GF-D8 (cell line): ENCODE results near the gene MSI2.
"Not testable (repeated sequence)": the region's sequence is repeated elsewhere in the genome, so short reads cannot be mapped to it uniquely, and the experiment has no call there.

ENCODE experiments used
- DNase-seq: peaks from one replicate; lab custom pipeline; 2025; lab: John Stamatoyannopoulos, UW

The MSI2 gene

DNA sequence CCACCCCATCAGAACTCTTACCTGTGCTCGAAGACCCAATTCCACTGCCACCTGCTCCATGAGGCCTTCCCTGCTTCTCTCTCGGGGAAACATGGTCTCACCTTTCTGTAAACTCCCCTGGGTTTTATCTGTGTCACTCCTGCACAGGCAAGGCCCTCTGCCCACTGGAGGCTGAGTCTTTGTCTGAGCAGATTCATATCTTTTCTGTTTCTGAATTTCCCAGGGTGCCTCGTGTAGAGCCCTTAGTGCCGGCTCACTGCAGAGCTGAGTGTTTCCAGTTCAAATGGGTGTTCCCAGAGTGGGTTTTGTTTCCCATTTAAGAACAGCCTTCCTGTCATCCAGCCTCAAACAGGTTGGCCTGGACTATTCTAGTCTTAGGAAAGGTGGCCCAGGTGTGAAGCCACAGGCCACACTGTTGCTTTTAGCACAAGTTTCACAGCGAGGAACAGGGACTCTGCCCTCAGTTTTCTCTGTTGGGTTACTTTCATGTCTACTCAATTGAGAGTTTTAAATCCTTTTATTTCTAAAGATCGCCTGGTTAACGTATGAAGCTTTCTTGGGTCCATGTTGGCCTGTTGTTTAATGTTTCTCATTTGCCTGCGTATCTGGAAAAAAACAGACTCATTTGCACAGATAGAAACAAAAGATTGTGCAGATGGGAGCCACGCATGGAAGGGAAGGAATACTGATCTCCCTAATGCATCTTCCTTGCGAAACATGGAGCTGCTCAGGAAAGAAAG is 228.7 kb downstream of the MSI2 start:
- DNase-seq, result no peak

DNA sequence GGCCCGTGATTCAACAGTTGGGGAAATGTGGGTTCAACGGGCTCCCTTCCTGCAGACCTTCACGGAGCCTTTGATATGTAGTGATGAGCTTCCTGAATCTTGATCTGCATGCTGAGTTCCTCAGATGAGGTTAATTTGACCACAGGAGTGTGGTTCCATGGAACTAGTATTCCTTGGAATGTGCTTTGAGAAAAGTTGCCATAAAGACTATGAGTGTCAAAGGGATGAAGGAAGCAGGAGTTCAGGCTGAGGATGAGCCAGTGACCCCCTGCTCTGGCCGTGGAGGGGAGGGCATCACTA is 229.2 kb downstream of the MSI2 start:
- DNase-seq, result no peak

DNA sequence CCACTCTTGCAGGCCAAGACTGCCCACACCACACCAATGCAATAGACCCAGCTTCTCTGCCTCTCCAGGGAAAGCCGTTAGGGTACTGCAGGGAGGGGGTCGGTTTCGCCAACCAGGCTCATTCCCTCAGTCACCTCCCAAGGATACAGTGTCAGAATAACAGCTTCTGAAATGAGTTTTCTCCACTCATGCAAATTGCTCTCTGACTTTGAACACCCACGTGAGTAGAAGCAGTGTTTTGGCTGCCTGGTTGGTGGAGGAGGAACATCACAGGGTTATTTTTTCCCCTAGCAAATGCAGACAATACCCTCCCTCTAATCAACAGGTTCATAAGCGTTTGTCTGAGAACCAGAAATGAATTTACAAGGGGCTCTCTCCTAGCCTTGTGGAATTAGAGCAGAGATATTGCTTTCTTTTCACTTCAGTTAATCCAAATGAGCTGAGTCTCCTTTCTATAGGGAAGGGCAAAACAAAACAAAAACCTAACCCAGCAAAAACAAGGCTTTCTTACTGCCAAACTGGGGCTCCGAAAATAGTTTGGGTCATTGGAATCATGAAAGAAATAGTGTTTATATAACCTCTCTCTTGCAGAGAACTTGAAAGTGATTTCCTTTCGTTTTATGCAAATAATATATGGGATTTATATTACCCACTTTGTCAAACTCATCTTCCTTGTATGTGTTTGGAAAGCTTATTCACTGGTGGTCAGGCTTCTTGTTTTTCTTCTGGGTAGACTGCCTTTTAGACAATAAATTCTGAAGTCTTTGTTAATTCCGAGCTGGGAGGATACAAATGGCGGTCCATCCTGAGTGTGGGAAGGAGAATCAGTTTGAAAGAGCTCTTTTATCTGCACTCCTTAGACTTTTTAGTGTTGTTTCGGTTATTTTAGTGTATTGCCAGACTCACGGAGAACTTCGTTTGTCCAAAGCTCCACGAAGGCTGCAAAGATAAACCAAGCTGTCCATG is 229.9 kb downstream of the MSI2 start:
- no peak for DNase-seq

DNA sequence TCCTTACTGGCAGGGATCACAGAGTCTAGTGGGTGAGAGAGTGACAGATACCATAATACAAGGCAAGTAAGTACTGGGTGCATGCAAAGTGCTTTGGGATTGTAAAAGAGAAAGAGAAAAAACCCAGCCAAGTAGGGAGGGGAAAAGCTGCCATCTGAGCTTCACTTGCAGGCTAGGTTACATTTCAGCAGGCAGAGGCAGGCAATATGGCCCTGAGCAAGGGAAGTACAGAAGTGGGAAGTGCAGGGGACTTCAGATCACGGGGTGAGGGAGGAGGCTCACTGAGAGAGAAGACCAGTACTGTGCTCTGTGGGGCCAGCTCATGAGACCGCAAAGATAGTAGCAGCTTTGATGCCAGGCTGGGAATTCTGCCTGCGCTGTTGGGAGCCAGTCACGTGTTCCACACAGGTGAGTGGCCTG is 230.6 kb downstream of the MSI2 start:
- DNase-seq, result no peak

DNA sequence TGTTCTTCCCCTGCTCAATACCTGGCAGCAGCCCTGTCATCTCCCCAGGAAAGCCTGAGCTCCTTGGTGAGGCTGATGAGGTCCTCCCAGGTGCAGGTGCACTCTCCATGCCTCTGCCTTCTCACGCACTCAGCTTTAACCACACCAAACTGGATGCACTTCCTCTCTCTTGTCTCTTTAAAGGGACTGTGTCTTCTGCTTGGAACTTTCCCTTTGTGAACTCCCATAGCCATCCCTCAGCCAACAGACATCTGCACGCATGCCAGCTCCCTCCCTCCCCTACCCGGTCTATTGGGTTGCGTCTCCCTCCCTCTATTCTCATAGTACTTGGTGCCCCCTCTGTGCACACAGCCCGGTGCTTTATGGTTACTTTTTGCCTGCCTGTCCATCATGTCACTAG is 231.2 kb downstream of the MSI2 start:
- no peak for DNase-seq

DNA sequence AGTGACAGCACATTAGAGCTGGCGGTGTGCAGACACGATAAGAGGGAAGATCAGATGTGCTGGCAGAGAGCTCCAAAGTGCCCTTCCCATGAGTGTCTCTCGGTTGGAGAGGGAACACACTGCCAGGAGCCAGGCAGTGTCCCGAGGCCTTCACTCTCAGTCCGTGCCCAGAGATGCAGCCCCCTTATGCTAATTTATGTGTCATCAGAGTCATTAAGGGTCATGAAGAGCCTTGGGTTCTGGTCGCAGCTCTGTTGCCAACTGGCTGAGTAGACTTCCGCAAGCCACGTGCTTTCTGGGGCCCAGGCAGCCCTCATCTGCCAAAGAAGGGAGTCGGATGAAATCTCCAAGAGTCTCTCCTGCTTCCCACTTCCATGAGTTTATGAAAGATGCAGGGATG is 232.5 kb downstream of the MSI2 start:
- DNase-seq, result no peak

DNA sequence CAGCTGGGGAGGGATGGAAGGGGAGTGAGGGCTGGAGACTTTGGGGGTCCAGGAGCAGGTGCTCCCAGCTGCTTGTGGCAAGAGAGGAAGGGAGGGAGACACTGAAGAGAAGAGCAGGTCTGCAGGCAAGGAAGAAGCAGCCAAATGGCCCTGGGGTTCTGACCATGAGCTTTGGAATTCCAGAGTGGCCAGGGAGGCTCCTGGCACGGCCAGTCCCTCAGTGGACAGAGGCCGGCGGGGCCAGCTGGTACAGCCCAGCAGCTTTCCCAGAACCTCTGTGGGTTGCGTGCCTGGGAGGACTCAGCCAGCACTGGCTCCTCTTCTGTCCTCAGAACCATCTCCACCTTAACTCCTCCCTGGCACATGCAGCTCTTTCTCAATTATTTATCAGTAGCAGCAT is 233.0 kb downstream of the MSI2 start:
- DNase-seq, result no peak

DNA sequence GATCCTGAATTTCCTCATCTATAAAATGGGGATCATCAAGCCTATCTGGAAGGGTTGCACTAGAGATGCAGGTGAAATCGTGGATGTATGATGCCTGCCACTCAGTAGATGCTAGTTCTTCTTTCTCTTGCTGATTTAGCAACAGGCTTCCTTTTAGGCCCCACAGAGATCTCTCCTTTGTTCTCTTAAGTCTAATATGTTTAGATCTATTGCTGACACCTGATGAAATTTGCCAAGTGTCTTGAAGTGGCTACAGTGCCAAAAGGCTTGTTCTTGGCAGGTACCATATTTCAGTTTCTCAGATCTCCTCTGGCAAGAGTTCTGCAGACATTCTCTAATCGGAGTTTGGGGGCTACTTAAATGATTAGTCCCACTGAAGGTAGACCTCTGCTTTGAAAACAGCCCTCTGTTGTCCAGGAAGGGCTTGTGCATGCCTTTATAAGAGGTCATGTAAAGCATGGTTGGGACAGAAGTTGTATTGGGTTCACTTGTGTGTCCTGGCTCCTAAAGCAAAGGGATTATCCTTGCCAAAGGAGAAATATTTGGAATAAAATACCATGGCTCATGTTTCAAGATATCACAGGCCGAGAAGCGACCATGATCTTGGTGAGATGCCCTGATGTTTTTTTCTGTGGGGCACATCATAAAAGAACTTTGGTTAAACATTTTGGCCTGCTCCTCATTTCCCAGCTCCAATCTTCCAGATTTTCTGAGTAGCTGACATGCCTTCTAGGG is 234.0 kb downstream of the MSI2 start:
- DNase-seq, result no peak

DNA sequence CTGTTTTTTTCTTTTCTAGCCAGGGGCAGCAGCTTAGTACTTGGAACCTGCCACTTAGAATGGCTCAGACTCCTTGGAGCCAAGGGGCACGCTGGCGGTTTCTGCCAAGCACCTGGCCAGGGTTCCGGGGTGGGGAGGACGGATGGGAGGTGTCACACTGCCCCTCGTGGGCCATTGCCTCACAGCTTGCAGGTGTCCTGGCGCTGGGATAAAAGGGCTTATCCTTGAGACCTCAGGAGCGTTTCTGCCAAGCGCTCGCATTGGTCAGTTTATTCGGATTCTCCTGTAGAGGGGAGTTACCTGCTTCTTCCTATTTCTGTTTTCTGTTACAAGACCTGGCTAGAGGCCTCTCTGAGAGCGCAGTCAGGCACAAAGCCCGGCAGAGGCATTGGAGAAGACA is 234.6 kb downstream of the MSI2 start:
- DNase-seq, result no peak

DNA sequence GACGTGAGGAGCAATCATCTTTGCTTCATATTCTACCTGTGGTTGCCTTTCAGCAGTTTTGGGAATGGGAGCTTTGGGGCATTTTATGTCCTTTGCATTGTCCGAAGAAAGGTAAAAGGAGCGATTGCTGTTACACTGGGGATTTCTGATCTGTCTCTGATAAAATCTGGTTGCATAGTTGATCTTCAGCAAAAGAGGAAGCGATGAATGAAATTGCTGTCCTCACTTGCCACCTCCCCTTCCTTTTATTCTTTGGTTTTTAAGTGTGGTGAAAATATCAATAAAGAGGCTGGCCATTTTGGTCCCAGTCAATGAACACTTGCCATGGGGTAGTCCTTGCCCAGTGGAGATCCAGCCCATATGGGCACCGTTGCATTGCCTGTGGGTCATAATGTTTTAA is 236.8 kb downstream of the MSI2 start:
- DNase-seq, result peak; percentile 43

DNA sequence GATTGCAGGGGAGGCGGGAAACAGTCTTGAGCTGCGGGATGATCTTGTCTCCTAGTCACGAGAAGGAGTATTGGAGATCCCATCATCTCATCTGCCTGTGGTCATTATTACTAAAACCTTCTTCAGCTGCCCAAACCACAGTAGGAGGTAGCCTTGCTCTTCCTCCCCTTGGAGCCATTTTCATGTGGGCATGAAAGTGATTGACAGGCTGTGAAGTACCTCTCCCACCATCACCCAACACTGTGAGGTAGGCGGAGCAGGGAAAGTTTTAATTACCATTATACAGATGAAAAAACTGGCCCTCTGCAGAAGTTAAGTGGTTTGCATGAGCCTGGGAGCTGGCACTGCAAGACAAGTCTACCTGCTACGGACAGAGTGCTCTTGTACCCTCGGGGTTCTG is 237.3 kb downstream of the MSI2 start:
- DNase-seq, result no peak

DNA sequence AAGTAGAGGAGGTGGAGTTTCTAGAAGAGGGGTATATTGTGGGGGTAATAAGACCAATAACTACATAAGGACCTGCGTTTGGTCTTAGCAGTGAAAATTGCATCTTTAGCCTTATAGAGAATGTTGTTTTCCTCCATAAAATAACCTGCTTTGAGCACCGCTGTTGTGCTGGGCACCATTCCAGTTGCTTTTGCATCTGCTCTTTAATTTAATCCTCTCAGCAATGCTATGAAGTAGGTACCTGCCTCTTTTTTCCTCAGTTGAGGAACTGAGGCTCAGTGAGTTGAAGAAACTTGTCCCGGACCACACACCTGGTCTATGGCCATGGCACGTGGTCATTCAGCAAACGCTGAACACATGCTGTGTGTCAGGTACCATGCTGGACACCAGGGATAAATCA is 238.1 kb downstream of the MSI2 start:
- no peak for DNase-seq

DNA sequence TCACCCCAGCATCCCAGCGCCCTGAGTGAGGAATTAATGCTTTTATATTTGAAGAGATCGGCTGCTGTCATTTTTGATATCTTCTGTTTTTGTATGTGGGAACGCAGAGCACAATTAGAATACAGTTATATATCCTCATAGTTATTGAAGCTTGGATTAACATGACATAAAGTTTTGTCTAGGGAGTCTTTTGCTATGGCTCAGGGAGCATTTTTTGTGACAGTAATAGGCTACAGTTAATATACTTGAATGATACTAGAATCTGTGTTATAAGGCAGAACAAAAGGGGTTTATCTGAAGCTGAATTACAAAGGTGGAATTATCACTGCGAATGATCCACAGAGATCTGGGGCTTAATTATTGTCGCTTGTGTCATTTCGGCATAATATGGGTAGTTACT is 239.4 kb downstream of the MSI2 start:
- DNase-seq, result no peak

DNA sequence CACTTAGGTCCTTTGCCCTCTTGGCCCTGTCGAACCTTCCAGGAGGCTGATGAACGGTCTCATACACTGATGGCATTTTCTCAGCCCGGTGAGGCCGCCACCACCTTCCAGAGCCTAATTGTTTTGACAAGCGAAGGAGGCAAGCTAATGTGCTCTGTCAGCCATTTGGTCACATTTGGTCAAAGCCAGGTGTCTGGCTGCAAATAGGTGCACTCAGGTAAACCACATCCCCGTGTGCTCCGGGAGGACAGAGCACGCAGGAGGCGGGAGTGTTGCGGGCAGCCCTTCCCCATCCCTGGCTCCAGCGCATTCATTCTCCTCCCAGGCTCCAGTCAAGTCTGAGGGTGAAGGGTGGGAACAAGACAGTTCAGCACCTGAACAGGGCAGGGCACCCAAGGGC is 240.1 kb downstream of the MSI2 start:
- no peak for DNase-seq

DNA sequence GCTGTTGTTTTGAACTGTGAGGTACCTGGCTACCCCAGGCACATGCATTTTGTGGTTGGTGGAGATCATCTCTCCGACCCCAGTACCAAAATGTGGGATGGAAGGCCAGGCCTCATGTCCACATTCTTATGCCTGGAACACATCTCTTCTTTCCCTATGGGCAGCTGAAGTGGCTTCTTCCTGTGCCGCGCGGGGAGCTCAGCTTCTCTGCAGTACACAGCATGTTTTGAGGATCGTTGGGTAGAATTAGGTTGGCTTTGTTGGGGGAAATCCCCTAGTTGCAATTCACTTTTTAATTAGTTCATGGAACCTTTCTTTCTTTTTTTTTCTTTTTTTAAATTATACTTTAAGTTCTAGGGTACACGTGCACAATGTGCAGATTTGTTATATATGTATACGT is 242.1 kb downstream of the MSI2 start:
- no peak for DNase-seq

DNA sequence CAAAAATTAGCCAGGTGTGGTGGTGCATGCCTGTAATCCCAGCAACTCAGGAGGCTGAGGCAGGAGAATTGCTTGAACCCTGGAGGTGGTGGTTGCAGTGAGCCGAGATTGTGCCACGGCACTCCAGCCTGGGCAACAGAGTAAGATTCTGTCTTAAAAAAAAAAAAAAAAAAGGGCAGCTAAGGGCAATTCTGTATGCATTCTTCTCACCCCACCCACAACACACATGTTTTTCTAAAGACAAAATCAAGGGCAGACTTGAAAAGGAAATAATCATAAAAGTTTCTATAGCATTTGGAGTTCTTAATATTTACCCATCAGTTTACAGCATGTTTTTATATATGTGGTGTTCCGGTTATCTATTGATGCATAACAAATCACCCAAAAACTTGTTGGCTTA is 242.9 kb downstream of the MSI2 start:
- not testable (repeated sequence) for DNase-seq

DNA sequence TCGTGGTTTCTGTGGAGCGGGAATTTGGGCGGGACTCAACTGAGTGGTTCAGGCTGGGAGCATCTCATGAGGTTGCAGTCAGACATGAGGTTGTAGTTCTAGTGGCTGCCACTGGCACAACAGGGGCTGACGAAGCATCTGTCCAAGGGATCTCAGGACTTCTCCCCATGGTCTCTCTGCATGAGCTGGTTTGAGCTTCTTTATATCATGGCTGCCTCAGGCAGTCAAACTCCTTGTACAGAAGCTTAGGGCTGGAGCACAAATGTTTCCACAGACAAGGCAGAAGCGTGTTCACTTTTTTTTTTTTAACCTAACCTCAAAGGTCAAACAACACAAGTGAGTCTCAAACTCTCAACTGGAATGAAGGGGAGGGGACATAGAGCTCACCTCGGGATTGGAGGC is 243.3 kb downstream of the MSI2 start:
- no peak for DNase-seq

DNA sequence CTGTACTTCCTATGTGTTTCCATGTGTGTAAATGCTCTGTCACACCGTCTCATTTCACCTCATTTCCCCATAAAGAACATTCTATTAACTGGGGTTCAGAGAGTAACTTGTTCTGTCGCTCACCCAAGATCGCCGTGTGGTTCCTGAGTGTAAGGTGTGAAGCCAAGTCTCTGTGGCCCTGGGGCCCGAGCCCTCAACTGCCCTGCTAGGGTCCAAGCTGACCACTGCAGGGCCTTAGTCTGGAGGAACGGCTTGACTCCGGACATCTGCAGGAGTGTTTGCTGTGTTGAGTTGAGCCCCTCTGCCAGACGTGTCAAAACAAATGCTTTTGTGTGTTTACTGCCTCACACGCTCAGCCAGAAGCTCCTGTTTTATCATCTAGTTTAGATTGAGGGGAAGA is 244.7 kb downstream of the MSI2 start:
- DNase-seq, result no peak

DNA sequence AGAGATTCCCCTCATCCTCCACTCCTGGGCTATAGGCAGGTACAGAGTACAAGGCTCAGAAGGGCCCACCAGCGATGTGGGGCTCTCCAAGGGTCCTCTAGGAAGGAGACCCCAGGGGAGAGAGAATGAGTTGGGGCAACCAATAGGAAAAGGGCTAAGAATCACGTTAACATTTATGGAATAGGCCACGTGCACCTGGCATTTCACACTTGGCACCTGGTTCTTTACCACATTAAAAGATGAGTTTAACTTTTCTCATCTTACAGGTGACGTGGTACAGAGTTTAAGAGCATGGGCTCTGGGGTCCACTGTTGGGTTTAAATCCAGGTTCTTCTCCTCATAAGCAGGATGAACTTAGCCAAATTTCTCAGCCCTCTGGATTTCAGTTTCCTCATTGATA is 245.7 kb downstream of the MSI2 start:
- DNase-seq, result no peak

DNA sequence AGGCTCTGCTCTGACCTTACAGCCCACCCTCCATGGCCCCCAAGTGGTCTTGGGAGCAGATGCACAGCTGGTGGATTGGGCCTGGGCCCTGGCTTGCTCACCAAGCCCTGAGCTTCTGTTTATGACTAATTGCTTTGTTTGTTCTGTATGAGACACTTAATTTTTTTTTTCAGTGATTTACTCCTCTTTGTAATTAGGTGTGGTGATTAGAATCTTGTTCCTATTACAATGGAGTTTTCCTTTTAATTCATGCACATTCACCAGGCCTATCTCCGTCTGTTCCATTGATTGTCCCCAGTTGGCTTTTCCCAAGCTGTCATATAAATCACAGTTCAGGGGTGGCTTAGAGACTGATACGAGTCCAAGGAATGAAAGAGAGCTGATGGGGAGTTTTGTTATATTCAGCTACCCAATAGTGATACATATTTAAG is 246.5 kb downstream of the MSI2 start:
- no peak for DNase-seq

DNA sequence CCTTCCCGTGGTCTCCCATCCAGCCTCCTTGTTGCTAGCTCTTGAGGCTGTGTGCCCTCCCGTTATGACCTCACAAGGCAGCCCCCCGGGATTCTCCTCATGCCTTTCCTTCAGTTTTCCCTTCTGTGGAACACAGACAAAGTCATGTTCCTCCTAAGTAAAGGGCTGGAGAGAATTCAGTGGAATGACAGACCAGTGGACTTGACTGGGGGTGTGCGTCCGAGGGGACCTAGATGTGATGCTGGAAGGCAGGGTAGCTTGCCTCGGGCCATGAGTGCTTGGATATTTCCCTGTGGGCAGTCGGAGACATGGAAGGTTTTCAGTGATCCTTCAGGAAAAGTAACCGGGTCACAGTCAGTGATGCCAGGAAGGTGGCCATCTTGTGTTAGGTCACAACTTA is 247.9 kb downstream of the MSI2 start:
- no peak for DNase-seq

DNA sequence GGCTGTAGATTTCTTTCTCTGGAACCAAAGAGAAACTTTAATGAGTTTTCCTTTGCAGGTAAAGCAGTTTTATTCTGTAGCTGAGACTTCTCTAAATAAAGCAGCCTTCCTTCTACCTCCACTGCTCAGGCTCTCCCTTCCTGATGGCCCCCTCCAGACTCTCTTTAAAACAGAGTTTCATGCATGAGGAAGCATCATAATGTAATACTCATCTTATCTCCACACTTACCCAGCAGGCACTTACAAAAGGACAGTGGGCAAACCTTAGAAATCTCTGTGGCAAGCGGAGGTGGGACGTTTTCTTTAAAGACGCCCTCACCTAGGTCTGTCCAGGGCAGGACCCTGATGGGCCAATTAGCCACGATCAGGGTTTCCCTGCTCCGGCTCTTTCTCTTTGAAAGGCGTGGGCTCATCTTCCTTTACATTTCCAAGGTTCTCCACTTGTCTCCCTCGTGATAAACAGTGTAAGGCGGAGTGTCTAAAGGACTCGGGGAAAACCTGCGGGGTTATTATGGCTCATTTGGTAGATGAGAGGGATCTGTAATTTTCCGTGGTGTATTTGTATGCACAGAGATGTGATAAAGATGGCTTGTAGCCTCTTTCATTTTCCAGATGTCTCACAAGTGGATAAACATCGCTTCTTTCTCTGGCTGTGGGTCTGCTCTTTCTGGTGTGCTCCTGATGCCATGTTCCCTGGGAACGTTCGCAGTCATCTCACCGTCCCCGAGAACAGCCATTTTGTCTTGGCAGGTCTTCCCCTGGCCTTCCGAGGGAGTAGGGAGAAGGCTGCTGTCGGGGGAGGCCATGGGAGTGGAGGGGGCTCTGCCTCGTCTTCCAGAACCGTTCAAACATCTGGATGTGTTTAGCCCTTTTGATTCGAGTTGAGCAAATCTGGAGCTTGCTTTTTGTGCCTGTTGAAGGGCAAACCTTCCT is 249.8 kb downstream of the MSI2 start:
- DNase-seq, result no peak
